ENCODE measurements around the gene ATG16L2.

DNA sequence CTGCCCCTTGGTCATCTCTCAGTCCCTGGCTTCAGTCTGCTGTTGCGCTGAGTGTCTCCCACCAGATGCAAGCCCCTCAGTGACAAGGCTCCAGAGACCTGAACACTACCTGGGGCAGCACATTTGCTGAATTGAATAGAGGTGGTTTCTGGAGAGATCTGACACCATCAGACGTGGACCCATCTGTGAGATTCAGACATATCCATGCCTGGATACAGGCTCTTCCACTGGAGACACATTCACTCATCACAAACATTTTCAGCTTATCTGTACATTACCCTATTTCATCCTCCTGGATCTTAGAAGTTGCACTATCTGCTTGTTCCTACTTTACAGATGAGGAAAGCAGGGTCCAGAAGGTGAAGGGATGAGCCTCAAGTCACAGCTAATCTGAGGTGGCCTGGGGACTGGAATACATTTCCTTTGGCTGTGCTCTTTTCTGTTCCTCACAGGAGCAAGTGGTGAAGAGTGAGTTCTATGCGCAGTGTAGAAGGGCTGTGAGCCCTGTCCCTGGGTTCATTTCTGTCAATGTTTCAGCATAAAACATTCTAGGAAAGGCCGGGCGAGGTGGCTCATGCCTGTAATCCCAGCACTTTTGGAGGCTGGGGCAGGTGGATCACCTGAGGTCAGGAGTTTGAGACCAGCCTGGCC, 19.0 kb downstream of the ATG16L2 start:
- TF ChIP-seq, protein P1, sequence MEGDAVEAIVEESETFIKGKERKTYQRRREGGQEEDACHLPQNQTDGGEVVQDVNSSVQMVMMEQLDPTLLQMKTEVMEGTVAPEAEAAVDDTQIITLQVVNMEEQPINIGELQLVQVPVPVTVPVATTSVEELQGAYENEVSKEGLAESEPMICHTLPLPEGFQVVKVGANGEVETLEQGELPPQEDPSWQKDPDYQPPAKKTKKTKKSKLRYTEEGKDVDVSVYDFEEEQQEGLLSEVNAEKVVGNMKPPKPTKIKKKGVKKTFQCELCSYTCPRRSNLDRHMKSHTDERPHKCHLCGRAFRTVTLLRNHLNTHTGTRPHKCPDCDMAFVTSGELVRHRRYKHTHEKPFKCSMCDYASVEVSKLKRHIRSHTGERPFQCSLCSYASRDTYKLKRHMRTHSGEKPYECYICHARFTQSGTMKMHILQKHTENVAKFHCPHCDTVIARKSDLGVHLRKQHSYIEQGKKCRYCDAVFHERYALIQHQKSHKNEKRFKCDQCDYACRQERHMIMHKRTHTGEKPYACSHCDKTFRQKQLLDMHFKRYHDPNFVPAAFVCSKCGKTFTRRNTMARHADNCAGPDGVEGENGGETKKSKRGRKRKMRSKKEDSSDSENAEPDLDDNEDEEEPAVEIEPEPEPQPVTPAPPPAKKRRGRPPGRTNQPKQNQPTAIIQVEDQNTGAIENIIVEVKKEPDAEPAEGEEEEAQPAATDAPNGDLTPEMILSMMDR (IDR thresholded peaks at IDR 0.05) = no peak
- TF ChIP-seq ZFX (IDR thresholded peaks at IDR 0.05; ENCODE audit: borderline replicate concordance) = no peak

Data from 22Rv1 (cell line).